Measurements from ENCODE around the gene TSPEAR.
"Not testable (repeated sequence)": the region's sequence is repeated elsewhere in the genome, so short reads cannot be mapped to it uniquely, and the experiment has no call there.

The TSPEAR gene

DNA sequence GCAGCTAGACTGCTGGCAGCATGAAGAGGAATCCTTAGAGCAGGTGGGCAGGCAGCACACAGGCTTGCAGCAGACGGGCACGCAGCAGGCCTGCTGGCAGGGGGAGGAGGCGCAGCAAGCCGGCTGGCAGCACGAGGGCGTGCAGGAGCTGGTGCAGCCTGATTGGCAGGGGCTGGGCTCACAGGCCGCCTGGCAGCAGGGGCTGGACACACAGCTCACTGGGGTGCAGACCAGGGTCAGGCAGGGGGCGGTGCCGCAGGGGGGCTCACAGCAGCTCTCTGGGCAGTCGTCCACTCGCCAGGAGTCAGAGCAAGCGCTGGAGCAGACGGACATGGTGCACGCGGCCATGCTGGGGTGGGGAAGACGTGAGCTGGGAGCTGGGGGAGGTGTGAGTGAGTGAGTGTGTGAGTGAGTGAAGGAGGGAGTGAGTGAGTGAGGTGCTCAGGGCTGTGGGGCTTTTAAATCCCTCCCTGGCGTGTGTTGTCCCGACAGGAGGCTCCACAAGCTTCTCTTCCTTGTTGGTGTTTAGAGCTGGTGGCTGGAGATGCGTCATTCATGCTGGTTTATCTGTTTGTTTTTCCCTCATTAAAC lies 131.0 kb downstream of the TSPEAR start, which contains the start of gene KRTAP10-5:
Gene KRTAP10-5, minus strand, starts transcription at position 374 of the 591 bp plus-strand sequence. Its CDS starts 26 bp downstream, at position 348.
- DNase-seq, result peak; percentile 18

DNA sequence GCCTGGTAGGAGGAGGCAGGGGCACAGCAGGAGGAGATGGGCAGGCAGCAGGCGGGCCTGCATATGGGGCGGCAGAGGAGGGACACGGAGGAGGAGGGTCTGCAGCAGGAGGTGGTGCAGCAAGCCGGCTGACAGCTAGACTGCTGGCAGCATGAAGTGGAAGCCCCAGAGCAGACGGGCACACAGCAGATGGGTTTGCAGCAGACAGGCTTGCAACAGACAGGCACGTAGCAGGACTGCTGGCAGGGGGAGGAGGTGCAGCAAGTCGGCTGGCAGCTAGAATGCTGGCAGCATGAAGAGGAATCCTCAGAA lies 131.6 kb downstream of the TSPEAR start:
- no peak for DNase-seq

DNA sequence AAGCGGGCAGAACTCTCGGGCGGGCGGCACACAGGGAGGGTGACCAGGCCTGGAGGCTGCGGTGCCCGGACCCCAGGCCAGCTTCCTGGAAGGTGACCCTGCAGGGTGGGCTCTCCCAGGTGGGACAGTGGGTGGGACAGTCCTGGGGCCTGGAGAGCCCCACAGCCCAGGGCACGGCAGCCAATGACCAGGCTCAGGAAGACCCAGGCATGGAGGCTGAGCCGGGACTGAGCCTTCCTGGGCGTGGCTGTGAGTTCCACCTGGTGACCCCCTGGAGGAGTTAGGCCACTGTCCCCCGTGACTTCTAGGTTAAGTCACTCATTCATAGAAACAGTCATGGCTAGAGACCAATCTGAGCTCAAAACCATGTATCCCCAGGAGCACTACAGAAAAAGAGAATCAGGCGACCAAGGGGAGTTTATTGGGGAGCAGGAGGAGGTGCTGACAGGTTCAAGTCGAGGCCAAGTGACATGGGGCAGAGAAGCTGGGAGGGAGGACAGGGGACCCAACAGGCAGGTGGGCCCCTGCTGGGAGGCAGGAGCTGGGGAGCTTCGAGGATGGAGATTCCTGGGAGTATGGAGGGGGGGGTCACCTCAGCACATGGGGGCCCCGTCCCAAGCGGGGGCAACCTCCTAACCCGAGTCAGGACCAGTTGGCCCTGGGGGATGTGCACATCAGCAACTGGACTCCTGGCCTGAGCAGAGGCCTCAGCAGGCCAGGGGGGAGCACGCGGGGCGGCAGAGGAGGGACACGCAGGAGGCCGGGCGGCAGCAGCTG lies 132.1 kb downstream of the TSPEAR start:
- no peak for DNase-seq

DNA sequence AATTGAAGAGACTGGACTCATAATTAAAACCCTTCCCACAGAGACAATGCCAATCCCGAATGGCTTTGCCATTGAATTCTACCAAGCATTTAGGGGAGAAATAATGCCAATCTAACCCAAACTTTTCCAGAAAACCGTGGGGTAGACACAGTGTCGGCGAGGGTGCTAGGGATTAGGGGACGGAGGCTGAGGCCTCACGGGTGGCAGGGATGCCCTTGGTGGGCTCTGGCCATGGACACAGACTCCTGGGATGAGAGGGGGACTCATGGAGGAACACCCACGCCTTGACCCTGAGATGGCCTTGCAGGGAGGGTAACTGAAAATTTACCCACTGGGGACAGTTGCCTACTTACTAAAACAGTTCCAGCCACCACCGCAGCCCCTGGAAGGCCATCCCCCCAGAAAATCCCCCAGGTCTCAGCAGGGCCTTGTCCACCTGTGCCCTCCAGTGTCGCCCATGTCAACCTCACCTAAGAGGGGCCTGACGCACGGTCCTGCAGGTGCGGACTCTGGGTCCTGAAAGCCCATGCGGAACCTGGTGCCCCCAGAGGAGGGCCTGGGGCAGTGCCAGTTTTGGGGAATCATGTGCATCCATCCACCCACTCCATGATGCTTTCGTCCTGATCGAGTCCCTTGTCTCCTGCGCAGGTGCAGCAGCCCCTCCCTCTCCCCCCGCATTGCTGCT lies 132.9 kb downstream of the TSPEAR start:
- no peak for DNase-seq

DNA sequence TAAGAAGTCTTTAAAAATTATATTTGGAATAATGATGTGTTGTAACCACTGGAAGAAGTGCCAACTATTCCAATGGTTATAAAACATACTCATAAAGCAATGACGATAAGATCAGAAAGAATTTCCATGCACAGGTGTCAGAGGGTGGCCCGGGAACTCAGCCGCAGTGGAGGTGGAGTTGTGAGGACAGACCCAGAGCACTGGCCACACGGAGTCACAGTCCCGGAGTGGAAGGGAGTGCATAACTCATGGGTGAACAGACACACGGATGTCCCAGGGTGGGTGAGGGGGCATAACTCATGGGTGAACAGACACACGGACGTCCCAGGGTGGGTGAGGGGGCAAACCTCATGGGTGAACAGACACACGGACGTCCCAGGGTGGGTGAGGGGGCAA lies 135.3 kb downstream of the TSPEAR start:
- no peak for DNase-seq

DNA sequence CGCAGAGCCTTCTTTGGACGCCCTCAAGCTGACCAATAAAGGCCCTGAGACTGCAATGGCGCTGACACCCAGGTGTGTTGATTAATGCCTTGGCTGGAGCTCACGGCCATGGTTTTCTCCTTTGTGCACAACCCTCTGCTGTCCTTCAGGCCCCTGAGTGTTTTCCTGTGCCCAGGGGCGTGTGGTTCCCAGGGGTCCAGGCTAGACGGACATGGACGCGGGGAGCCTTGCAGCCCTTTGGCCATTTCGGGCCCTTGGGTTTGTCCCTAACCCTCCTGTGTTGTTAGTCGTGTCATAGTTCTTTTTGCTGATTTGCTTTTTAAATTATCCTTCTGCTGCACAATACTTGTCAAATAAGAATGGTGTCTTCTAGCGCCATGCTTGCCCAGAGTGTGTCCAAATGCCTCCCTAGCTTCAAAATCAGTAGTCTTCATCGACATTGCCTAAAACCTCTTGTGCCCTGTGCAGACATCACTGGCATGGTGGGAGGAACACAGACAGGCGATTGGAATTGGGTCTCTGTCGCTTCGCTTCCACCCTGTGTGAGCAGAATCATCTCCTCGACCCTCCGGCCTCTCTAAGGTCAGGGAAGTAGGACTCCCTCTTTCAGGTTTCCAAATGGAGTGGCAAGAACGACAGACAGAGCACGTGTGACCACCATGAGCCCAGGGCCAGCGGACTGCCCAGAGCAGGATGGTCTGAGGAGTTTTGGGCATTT lies 135.9 kb downstream of the TSPEAR start:
- no peak for DNase-seq

DNA sequence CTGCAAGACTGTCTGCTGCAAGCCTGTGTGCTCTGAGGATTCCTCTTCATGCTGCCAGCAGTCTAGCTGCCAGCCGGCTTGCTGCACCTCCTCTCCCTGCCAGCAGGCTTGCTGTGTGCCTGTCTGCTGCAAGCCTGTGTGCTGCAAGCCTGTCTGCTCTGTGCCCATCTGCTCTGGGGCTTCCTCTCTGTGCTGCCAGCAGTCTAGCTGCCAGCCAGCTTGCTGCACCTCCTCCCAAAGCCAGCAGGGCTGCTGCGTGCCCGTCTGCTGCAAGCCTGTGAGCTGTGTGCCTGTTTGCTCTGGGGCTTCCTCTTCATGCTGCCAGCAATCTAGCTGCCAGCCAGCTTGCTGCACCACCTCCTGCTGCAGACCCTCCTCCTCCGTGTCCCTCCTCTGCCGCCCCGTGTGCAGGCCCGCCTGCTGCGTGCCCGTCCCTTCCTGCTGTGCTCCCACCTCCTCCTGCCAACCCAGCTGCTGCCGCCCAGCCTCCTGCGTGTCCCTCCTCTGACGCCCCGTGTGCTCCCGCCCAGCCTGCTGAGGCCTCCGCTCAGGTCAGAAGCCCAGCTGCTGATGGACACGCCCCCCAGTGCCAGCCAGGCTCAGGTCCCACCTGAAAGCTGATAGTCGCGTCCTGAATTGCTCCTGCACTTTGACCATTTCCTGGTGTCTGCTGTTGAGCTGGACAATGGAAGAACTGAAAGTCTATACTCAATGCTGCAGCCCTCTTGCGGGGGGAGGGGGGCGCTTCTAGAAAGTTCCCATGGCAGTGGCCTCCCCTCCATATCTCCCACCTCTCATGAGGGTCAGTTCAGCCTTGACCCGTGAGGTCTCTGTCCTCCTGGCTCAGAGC lies 136.7 kb downstream of the TSPEAR start:
- no peak for DNase-seq

DNA sequence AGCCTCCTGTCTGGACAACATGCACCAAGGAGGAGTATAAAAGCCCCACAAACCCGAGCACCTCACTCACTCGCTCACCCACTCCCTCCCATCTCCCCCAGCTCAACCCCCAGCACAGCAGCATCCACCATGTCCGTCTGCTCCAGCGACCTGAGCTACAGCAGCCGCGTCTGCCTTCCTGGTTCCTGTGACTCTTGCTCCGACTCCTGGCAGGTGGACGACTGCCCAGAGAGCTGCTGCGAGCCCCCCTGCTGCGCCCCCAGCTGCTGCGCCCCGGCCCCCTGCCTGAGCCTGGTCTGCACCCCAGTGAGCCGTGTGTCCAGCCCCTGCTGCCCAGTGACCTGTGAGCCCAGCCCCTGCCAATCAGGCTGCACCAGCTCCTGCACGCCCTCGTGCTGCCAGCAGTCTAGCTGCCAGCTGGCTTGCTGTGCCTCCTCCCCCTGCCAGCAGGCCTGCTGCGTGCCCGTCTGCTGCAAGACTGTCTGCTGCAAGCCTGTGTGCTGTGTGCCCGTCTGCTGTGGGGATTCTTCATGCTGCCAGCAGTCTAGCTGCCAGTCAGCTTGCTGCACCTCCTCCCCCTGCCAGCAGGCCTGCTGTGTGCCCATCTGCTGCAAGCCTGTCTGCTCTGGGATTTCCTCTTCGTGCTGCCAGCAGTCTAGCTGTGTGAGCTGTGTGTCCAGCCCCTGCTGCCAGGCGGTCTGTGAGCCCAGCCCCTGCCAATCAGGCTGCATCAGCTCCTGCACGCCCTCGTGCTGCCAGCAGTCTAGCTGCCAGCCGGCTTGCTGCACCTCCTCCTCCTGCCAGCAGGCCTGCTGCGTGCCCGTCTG lies 137.5 kb downstream of the TSPEAR start, which contains the start of gene KRTAP10-4:
Gene KRTAP10-4, plus strand, starts transcription at position 100 of the 827 bp plus-strand sequence. Its CDS starts 30 bp downstream, at position 130.
- DNase-seq, result not testable (repeated sequence)

DNA sequence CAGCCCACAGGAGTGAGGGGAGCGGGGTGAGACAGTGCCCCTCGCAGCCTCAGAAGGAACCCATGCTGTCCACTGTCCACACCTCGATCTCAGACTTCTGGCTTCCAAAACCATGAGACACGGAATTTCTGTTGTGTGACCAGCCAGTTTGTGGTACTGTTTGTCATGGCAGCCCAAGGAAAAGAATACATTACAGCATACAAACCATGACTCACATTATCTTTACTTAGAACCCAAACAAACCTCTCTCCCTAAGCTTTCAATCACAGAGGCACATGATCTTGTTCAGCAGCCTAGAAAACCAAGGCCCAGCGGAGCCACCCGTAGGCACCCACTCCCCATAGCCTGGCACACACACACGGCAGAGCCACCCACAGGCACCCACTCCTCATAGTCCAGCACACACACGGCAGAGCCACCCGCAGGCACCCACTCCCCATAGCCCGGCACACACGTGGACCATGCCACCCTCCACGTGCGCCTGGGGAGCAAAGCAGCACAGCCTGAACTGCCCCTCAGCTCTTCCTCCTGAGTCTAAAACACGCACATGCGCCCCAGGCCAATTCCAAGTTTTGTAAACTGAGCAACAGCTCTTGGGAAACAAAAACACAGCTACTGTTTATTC lies 138.3 kb downstream of the TSPEAR start:
- no peak for DNase-seq

DNA sequence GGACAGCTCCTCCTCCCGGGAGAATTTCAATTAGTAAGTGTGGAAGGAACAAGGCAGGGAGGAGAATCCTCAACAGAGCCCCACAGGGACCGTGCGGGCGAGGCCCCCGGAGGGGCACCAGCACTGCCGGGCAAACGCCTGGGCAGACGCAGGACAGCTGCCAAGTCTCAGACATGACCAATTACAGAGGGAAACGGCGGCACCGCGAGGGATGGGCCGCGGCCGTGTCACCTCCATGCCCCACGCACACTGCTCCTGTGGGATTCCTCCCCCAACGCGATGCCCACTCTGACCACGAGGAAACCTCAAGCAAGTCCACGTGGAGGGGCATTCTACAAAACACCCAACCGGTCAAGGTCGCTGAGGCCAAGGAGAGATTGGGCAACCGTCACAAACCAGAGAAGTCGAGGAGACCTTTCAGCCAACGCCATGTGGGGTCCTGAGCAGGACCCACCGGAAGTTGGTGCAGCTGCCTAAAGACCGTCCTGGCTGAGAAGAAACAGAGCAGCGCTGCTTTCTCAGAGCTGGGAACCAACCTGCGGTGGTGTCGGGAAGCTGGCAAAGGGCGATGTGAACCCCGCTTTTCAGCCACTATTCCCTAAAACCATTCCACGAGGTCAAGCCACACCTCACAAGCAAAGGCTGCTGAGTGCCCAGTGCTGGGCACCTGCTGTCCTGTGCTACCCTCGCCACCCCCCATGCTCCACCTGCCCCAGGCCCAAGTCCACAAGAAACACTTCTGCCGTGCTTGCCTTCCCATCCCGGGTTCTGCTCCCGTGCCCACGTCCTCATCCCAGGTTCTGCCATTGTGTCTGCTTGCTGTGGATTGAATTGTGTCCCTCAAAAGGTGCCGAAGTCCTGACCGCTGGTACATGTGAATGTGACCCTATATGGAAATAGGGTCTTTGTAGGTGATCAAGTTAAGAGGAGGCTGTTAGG lies 139.3 kb downstream of the TSPEAR start:
- no peak for DNase-seq

DNA sequence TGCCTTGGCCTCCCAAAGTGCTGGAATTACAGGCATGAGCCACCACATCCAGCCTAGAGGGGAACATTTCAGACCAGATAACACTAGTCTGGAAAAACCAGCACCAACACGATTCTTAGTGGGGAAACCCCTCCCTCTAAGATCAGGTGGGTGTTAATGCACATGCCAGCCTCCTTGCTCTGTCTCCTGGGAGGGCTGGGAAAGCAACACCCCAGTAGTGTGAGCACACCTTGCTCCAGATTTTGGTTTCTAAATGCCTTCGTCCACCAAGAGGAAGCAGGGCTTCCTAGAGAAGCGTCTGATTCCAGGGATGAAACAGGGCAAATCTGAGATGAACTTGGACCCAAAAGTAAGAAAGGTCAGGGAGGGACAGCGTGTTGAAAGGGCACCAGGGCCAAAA lies 140.1 kb downstream of the TSPEAR start:
- no peak for DNase-seq

DNA sequence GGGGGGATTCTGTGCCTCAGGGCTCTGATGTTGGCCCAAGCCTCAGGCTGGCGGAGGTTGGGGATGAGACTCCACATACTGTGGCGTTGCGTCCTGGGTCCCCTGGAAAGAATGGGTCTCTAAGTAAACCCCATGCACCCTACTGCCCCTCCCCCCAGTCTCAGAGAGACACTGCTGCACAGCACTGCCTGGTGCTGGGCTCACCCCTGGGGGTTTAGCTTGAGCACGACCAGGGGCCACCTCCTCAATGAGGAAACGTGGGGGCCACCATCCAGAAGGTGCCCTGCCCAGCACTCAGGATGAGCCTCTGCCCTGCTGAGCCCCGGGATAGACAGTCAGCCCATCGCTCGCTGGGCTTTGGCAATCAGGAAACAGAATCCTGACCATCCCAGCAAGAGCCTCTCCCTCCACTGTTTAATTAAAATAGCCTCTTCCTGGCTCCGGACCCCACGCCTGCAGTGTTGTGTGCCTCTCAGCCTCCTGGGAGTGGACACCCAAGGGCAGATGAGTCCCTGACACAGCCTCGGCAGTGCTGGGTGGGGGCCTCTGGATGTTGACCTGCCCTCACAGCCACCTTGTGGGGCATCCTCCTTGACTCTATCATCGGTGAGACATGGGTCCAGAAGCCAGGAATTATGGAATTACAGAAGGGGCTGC lies 141.4 kb downstream of the TSPEAR start:
- DNase-seq, result no peak

DNA sequence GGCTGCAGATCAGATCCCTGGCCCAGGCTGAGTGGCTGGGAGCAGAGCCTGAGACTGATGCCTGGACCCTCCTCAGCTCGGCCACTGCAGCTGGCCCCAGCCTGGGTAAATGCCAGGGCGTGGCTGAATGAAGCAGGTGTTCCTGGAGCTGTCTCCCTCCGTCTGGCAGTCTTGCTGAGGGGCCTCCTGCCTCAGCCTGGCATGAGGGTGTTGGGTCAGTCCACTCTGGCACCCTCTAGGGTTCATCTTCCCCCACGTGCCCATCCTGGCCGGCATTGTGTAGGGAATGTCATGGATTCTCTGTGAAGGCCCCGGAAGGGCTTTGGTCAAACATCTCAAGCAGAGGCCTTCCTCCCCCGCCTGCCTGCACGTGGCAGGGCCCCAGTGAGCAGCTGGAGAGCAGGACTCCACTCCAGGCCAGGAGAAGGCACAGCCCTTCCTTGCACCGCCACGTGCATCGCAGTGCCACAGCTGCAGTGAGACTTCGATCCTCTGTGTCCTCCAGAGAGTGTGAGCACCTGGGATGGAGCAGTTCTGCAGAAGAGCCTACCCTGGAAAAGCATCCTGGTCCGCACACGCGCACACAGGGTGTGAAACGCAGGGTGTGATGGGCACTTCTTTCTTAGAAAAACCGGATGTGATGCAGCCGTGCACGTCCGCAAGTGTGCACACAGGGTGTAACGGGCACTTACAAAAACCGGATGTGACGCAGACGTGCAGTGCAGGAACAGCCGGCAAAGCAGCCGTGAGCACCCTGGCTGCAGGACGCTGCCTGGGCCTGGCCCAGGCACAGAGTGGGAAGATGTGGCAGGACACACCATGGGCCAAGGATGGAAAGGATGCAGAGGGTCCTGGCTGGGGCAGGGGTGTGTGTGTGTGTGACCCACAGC lies 142.5 kb downstream of the TSPEAR start:
- no peak for DNase-seq

DNA sequence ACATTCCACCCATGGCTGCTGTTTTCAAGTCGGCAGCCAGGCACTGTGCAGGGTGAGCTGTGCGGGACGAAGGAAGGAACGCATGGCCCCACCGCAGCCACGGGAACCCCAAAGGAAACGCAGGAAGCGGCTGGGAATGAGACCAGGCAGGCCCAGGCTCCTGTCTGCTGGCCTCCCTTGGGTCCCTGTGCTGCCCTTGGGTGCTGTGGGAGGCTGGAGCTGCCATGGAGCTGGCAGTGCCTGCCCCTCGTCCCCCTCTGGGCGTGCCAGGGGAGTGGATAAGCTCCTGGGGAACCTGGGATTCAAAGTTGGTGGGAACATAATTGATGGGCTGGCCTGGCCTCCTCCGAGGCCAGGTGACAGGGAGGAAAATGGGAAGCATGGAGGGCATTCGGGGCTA lies 143.1 kb downstream of the TSPEAR start:
- DNase-seq, result no peak

DNA sequence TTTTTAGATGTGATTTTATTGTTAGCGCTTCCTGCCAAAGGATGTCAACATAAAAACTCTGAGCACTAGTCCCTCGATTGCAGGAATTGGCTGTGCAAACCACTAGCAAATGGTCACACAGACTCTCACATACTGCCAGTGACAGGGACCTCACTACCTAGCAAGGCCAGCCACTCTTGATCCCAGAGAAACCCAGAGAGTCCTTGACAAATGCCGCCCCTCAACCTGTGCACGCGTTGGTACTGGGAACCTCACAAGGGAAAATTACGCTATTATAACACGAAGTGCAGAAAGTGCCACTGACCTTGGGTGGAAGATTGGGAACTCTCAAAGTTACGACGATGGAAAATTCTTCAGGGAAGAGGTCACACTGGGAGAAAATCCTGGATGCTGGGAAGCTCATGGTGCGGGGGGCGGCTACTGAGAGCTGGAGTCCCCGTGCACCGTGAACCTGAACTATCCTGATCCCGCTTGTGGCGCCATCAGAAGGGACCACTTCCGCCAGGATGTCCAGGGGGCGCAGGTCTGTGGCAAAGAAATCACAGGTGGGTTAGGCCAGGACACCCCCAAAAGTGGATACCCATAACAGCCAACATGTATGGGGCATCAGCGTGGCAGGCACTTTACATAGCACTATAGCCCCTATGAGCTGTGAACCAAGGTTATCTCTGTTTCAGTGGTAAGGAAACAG lies 143.7 kb downstream of the TSPEAR start:
- DNase-seq, result no peak

DNA sequence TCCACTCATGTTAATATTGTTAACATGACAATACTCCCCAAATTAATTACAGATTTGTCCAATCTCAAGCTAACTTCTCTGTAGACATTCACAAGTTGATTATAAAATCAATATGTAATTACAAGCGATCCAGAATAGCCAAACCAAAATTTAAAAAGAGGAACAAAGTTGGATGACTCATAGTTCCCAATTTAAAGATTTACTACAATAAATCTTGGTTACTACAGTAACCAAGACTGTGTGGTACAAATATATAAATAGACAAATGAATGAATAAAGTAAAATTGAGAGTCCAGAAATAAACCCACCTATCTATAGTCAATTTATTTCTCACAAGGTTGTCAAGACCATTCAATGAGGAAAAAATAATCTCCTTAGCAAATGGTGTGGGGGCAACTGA lies 145.0 kb downstream of the TSPEAR start:
- no peak for DNase-seq

DNA sequence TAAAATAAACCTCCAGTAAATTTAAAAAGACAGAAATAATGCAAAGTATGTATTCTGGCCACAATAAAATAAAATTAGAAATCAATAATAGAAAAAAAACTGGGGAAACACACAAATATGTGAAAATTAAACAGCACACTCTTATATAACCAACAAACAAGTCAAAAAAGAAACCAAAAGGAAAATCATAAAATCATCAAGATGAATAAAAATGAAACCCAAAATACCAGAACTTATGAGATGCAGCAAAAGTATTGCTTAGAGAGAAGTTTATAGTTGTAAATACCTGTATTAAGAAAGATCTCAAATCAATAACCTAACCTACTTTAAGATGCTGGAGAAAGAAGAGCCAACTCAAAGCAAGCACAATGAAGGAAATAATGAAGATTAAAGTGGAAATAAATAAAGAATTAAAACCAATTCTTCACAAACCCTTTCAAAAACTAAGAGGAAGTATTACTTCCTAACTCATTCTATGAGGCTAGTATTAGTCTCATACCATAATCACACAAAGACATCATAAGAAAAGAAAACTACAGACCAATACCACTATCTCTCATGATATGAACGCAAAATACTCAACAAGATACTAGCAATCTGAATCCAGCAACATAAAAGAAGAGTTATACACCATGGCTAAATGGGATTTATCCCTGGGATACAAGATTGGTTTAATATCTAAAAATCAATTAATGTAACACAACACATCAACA lies 146.3 kb downstream of the TSPEAR start:
- DNase-seq, result no peak

Data from NCI-H774 (cell line).